A549 (cell line): ENCODE data around the gene C12orf43.

Experiments
- POLR2A ChIP-seq: IDR thresholded peaks from 2 replicates; pipeline ENCODE4 v1.6.1; 2012; ENCODE audit warnings: mild to moderate bottlenecking, low read length
- TF ChIP-seq, protein P1 (sequence below): fragments of >200 bp; sonication (Bioruptor Twin); formaldehyde crosslinking; IDR thresholded peaks from 3 replicates; pipeline ENCODE4 v1.5.1; 2016
- TF ChIP-seq, protein P2 (sequence below): IDR thresholded peaks from 2 replicates; pipeline ENCODE4 v1.6.1; 2012; ENCODE audit warnings: low read depth, borderline replicate concordance
- TF ChIP-seq, protein P3 (sequence below): IDR thresholded peaks from 2 replicates; pipeline ENCODE4 v1.6.1; 2012

- TF ChIP-seq, protein P1, sequence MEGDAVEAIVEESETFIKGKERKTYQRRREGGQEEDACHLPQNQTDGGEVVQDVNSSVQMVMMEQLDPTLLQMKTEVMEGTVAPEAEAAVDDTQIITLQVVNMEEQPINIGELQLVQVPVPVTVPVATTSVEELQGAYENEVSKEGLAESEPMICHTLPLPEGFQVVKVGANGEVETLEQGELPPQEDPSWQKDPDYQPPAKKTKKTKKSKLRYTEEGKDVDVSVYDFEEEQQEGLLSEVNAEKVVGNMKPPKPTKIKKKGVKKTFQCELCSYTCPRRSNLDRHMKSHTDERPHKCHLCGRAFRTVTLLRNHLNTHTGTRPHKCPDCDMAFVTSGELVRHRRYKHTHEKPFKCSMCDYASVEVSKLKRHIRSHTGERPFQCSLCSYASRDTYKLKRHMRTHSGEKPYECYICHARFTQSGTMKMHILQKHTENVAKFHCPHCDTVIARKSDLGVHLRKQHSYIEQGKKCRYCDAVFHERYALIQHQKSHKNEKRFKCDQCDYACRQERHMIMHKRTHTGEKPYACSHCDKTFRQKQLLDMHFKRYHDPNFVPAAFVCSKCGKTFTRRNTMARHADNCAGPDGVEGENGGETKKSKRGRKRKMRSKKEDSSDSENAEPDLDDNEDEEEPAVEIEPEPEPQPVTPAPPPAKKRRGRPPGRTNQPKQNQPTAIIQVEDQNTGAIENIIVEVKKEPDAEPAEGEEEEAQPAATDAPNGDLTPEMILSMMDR, result no peak
- no peak for TF ChIP-seq POLR2A
- TF ChIP-seq, protein P2, sequence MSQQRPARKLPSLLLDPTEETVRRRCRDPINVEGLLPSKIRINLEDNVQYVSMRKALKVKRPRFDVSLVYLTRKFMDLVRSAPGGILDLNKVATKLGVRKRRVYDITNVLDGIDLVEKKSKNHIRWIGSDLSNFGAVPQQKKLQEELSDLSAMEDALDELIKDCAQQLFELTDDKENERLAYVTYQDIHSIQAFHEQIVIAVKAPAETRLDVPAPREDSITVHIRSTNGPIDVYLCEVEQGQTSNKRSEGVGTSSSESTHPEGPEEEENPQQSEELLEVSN, result no peak
- TF ChIP-seq, protein P3, sequence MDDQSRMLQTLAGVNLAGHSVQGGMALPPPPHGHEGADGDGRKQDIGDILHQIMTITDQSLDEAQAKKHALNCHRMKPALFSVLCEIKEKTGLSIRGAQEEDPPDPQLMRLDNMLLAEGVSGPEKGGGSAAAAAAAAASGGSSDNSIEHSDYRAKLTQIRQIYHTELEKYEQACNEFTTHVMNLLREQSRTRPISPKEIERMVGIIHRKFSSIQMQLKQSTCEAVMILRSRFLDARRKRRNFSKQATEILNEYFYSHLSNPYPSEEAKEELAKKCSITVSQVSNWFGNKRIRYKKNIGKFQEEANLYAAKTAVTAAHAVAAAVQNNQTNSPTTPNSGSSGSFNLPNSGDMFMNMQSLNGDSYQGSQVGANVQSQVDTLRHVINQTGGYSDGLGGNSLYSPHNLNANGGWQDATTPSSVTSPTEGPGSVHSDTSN, result no peak
These were observed 53.7 kb downstream of the C12orf43 start for GRCh38 chr12:120962532-120963020.
